Neural crest cell (in vitro differentiated cells): ENCODE data around the gene HNF4A. TPM values are rescaled to one million over a fixed set of nuclear protein-coding genes. Genes with fewer than 3 reads are reported as not detected.

Experiments used
- DNase-seq: peaks from one replicate; pipeline ENCODE4 v3.0.0; 2021; ENCODE audit warnings: low read depth, mixed read lengths, low spot score
- H3K27ac Mint-ChIP-seq: one replicate; pipeline ENCODE4 v1.8.0; 2021; ENCODE audit warnings: mild to moderate bottlenecking, mixed read lengths; ENCODE audit not compliant: unreplicated experiment
- H3K27me3 Mint-ChIP-seq: 2 replicates; pipeline ENCODE4 v1.8.0; 2021; ENCODE audit warnings: low read depth, mild to moderate bottlenecking, mixed read lengths
- H3K36me3 Mint-ChIP-seq: 2 replicates; pipeline ENCODE4 v1.8.0; 2021; ENCODE audit warnings: low read depth, mild to moderate bottlenecking, mixed read lengths
- H3K4me1 Mint-ChIP-seq: 2 replicates; pipeline ENCODE4 v1.8.0; 2021; ENCODE audit warnings: mixed read lengths
- H3K4me3 Mint-ChIP-seq: one replicate; pipeline ENCODE4 v1.8.0; 2021; ENCODE audit warnings: mild to moderate bottlenecking, mixed read lengths
- H3K9me3 Mint-ChIP-seq: 2 replicates; pipeline ENCODE4 v1.8.0; 2021; ENCODE audit warnings: mixed read lengths
- CTCF ChIP-seq: fragments of 200-600 bp; sonication (generic); conservative IDR thresholded peaks from 2 replicates; pipeline ENCODE4 v1.5.0; 2021; ENCODE audit warnings: antibody characterized with exemption, mild to moderate bottlenecking
- total RNA-seq: library from RNA; stranded (reverse); gene quantifications from 2 replicates; pipeline ENCODE4 v1.2.1, GENCODE V29; 2021

The HNF4A gene
- total RNA-seq, 1 donor from 2014 or later: not detected

DNA sequence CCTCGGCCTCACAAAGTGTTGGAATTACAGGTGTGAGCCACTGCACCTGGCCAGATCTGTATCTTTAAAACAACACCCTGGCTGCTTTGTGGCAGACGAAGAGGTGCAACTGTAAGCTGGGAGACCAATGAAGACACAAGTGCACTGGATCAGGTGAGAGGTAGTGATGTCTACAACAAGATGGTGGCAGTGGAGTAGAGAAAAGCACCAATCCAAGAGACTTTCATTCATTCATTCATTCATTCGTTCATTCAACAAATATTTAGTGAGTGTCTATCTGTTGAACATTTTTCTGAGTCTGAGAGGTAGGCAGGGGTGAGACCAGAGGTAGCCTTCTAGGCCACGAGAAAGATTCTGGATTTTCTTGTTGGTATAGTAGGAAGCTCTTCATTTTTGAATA, 83.3 kb downstream of the HNF4A start:
- no peaks in the 10 kb centered on the region for H3K9me3 Mint-ChIP-seq
- peaks cover 5% of the 10 kb centered on the region for H3K27me3 Mint-ChIP-seq
- no peak overlapping the region for H3K27ac Mint-ChIP-seq
- H3K36me3 Mint-ChIP-seq: no peaks in the 10 kb centered on the region
- no peak for DNase-seq
- no peaks in the 10 kb centered on the region for H3K4me1 Mint-ChIP-seq
- no peak for TF ChIP-seq CTCF
- H3K4me3 Mint-ChIP-seq: no peak overlapping the region

- Mint-ChIP-seq H3K4me1 (no peaks in the 10 kb centered on the region), H3K27ac (no peak overlapping the region), H3K36me3 (no peaks in the 10 kb centered on the region), H3K4me3 (no peak overlapping the region), H3K27me3 (peaks cover 5% of the 10 kb centered on the region), H3K9me3 (no peaks in the 10 kb centered on the region)
- TF ChIP-seq CTCF: no peak
- DNase-seq: no peak
Measured at GRCh38 chr20:44439318-44439717, 83.8 kb downstream of the HNF4A start.

DNA sequence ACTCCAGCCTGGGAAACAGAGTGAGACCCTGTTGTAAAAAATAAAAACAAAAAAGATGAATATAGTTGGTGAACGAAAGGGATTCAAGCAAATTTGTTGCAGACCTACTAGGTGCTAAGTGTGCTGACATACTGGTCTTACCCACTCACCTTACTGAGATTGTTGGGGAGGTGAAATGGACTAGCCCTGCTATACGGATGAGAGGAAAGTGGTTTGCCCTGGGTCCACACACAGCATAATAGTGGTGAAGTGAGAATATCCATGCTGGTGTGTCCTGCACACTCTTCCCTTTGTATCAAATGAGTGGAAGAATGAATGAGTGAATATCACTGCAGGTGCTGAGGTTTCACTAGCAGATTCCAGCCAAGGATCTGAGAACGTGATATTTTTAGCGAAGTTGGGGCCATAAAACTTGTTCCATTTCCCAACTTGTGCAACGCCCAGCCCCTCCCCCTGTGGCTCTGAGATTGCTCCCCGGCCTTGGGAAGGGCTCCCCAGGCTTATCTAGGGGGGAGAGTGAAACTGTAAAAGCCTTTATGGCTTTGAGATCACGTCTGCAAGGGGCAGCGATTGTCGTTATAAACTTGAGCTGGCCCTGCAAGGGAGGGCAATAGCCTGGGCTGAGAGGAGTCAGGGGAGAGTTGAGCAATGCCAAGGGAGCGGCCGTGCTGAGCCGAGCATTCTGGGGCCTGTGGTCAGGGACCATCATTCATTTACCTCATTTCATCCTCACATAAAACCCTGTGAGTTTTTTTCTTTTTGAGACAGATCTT, 87.0 kb downstream of the HNF4A start:
- no peak for DNase-seq
- no peak for TF ChIP-seq CTCF

DNA sequence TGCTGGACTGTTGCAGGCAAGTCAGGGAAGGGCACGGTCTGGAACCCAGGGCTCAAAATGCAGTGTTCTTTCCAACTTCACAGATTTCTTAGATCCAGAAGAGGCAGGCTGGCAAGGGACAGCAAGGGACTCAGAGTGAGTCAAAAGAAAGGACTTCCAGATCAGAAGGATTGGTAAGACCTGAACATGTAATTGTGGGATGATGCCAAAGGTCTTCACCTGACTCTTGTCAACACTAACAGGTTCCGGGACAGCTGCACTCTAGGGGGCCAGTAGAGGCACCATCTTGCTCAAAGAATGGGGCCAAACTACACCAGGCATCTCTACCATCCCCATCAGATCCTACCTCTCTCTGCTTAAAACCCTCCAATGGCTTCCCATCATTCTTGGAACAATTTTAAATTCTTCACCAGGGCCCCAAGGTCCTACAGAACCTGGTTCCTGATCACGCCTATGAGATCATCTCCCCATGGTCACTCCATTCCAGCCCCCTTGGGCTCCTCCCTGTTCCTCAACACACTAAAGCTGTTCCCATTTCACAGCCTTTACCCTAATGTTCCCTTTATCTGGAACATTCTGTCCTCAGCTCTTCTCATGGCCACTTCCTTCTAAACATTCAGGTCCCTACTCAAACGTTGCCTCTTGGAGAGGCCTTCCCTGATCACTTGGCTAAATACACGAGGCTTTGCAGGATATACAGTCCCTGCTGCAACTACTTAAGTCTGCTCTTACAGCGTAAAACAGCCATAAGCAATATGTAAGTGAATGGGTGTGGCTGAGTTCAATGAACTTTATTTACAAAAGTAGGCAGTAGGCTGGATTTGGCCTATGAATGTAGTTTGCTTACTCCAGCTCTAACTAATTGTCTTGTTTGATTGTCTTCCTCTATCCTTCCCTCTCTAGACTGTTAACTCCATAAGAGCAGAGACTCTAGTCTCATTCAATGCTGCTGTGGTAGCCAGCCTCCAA, 90.5 kb downstream of the HNF4A start:
- Mint-ChIP-seq H3K9me3 (no peaks in the 10 kb centered on the region), H3K36me3 (no peaks in the 10 kb centered on the region), H3K4me3 (no peak overlapping the region), H3K4me1 (no peaks in the 10 kb centered on the region), H3K27ac (no peak overlapping the region), H3K27me3 (no peaks in the 10 kb centered on the region)
- TF ChIP-seq CTCF: no peak
- no peak for DNase-seq

More for the DNA sequence above, 87.0 kb downstream of the HNF4A start:
- no peaks in the 10 kb centered on the region for H3K36me3 Mint-ChIP-seq
- H3K4me1 Mint-ChIP-seq: no peaks in the 10 kb centered on the region
- H3K27me3 Mint-ChIP-seq: no peaks in the 10 kb centered on the region
- no peaks in the 10 kb centered on the region for H3K9me3 Mint-ChIP-seq
- no peak overlapping the region for H3K4me3 Mint-ChIP-seq
- H3K27ac Mint-ChIP-seq: no peak overlapping the region

GRCh38 chr20:44447827-44448419, 92.4 kb downstream of the HNF4A start:
- H3K9me3 Mint-ChIP-seq: no peaks in the 10 kb centered on the region
- no peak for TF ChIP-seq CTCF
- H3K4me1 Mint-ChIP-seq: no peaks in the 10 kb centered on the region
- H3K36me3 Mint-ChIP-seq: no peaks in the 10 kb centered on the region
- H3K4me3 Mint-ChIP-seq: no peak overlapping the region
- H3K27ac Mint-ChIP-seq: peak overlapping the region; percentile 43
- DNase-seq: no peak
- H3K27me3 Mint-ChIP-seq: no peaks in the 10 kb centered on the region
